ENCODE data around the gene PLXNC1. TPM values are rescaled to one million over a fixed set of nuclear protein-coding genes. Genes with fewer than 3 reads are reported as not detected.

PLXNC1 gene
- total and polyA plus RNA-seq, 9 of the 15 experiments (the other 6 are each of a cell fraction or from before 2014, with no cell fraction given): 0.08 to 0.87 (median 0.28) TPM

DNA sequence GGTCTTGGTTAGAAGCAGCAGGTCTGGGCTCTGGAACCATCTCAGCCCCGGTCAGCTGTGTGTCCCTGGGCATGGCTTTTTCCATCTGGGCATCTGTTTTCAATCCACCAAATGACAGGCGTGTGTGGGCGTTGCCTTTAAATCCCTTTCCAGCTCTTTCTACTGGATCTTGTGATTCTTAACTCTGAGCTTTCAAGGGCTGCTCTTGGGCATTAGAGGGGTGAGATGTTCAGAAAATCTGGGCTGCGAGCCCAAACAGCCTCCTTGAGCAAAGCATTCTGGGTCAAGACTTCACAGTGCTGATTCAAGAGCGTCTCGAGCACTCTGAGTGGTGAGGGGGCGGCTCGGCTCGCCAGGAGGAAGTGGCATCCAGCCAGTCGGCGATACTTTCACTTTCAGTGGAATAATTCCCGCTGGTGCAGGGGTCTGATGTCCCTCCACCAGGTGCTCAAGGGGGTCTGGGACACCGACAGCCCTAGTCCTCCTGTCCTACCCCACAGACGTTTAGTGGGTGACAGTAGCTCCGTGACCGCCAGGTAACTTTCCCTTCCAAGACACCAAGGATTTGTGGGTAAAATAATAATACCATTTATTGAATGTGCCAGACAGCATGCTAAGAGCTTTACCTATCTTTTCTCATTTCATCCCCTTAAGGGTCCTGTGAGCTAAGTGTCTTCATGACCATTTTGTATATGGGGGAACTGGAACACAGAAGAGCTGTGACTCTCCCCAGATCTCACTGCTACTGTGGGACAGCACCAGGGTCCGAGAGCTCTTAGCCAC lies 114.0 kb downstream of the PLXNC1 start (continued):
- TF ChIP-seq, protein P1, sequence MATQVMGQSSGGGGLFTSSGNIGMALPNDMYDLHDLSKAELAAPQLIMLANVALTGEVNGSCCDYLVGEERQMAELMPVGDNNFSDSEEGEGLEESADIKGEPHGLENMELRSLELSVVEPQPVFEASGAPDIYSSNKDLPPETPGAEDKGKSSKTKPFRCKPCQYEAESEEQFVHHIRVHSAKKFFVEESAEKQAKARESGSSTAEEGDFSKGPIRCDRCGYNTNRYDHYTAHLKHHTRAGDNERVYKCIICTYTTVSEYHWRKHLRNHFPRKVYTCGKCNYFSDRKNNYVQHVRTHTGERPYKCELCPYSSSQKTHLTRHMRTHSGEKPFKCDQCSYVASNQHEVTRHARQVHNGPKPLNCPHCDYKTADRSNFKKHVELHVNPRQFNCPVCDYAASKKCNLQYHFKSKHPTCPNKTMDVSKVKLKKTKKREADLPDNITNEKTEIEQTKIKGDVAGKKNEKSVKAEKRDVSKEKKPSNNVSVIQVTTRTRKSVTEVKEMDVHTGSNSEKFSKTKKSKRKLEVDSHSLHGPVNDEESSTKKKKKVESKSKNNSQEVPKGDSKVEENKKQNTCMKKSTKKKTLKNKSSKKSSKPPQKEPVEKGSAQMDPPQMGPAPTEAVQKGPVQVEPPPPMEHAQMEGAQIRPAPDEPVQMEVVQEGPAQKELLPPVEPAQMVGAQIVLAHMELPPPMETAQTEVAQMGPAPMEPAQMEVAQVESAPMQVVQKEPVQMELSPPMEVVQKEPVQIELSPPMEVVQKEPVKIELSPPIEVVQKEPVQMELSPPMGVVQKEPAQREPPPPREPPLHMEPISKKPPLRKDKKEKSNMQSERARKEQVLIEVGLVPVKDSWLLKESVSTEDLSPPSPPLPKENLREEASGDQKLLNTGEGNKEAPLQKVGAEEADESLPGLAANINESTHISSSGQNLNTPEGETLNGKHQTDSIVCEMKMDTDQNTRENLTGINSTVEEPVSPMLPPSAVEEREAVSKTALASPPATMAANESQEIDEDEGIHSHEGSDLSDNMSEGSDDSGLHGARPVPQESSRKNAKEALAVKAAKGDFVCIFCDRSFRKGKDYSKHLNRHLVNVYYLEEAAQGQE (IDR thresholded peaks at IDR 0.05; ENCODE audit: borderline replicate concordance): 0 out of 2 replicates have a peak, but pooled peaks have one; percentile 15
- TF ChIP-seq, protein P1 (CRISPR knock-in tag; IDR thresholded peaks at IDR 0.05; ENCODE audit: low read depth): no peak
- TF ChIP-seq FOXJ3 (CRISPR knock-in tag; IDR thresholded peaks at IDR 0.05): no peak
- no peak for TF ChIP-seq CREB3 (tag; conservative IDR thresholded peaks at IDR 0.05; ENCODE audit: low read depth)
- no peak for TF ChIP-seq ZNF282 (CRISPR knock-in tag; IDR thresholded peaks at IDR 0.05)
- TF ChIP-seq NFIC (IDR thresholded peaks at IDR 0.05): peak; percentile 64
- TF ChIP-seq SPI1 (IDR thresholded peaks at IDR 0.05; ENCODE audit: borderline replicate concordance, low read depth, low read length): peak; percentile 84
- TF ChIP-seq RCOR1 (IDR thresholded peaks at IDR 0.05; ENCODE audit: borderline replicate concordance in 1 of 2, low read depth in 2 of 2, low read length in 2 of 2): peak in 1 of 2 experiments; percentile 45; a peak in 1 of 4 replicates
- peak; percentile 31 for TF ChIP-seq RBBP5 (IDR thresholded peaks at IDR 0.05; ENCODE audit: borderline replicate concordance, insufficient read depth, low read length, poor library complexity, severe bottlenecking)
- 0 out of 2 replicates have a peak, but pooled peaks have one; percentile 52 for TF ChIP-seq ZNF766 (CRISPR knock-in tag; conservative IDR thresholded peaks at IDR 0.05)
- TF ChIP-seq ZNF316 (IDR thresholded peaks at IDR 0.05): no peak
- TF ChIP-seq, protein P2, sequence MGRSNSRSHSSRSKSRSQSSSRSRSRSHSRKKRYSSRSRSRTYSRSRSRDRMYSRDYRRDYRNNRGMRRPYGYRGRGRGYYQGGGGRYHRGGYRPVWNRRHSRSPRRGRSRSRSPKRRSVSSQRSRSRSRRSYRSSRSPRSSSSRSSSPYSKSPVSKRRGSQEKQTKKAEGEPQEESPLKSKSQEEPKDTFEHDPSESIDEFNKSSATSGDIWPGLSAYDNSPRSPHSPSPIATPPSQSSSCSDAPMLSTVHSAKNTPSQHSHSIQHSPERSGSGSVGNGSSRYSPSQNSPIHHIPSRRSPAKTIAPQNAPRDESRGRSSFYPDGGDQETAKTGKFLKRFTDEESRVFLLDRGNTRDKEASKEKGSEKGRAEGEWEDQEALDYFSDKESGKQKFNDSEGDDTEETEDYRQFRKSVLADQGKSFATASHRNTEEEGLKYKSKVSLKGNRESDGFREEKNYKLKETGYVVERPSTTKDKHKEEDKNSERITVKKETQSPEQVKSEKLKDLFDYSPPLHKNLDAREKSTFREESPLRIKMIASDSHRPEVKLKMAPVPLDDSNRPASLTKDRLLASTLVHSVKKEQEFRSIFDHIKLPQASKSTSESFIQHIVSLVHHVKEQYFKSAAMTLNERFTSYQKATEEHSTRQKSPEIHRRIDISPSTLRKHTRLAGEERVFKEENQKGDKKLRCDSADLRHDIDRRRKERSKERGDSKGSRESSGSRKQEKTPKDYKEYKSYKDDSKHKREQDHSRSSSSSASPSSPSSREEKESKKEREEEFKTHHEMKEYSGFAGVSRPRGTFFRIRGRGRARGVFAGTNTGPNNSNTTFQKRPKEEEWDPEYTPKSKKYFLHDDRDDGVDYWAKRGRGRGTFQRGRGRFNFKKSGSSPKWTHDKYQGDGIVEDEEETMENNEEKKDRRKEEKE (IDR thresholded peaks at IDR 0.05; ENCODE audit: borderline replicate concordance in 1 of 2, control insufficient read depth in 1 of 2, low read depth in 2 of 2, low read length in 1 of 2): no peak

Data from K562 (cell line).